ENCODE data around the gene ARHGAP30.

Gene ARHGAP30

DNA sequence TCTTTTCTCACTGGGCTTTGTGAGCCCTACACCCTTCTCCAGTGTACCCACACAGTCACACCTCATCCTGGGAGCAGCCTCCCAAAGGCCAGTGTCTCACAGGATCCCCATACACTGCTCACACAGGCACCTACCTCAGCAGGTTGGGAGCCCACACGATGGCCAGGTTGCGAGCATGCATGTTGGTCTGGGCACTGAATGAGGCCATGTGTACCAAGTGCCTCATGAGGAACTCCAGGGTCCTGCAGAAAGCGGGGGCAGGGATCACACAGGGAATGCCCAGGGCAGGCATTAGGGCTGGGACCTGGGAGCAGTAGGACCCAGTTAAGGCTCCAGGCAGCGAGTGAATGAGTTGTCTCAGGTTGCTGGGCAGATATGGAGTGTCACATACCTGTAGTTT, 15.5 kb downstream of the ARHGAP30 start:
- Histone ChIP-seq H3K27ac (ENCODE audit: insufficient read depth, low read length, poor library complexity, severe bottlenecking) (no peak overlapping the region), H3K36me3 (ENCODE audit: control insufficient read depth, insufficient read depth, low read length) (peaks cover 79% of the 10 kb centered on the region), H3K4me1 (ENCODE audit: control insufficient read depth, insufficient read depth, low read length, poor library complexity, severe bottlenecking) (no peaks in the 10 kb centered on the region), H3K9me3 (ENCODE audit: control insufficient read depth, low read length) (no peaks in the 10 kb centered on the region), H3K4me3 (ENCODE audit: insufficient read depth, low read depth, low read length, poor library complexity, severe bottlenecking) (no peak overlapping the region), H3K27me3 (replicated peaks; ENCODE audit: control insufficient read depth, insufficient read depth, low read length, poor library complexity, severe bottlenecking) (no peaks in the 10 kb centered on the region)
- DNase-seq = no peak

DNA sequence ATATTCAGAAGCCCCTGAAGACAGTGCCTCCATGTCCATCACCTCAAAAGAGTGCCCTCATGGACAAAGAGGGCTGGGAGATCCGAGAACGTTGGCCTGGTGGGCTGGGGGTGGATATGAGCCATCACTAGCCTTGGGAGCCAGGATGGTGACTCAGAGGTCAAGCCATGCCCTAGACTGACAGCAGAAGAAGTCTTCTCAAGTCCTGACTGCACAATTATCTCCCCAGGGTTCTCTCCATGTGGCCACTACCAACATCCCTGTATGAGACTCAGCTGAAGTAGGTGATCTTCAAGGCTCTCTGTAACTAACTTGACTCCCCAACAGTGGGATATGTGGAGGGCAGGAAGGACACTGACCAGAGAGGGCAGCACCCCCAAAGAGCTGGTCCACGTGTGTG, 16.8 kb downstream of the ARHGAP30 start:
- peaks cover 89% of the 10 kb centered on the region for H3K36me3 ChIP-seq (ENCODE audit: control insufficient read depth, insufficient read depth, low read length)
- H3K27ac ChIP-seq (ENCODE audit: insufficient read depth, low read length, poor library complexity, severe bottlenecking) = no peak overlapping the region
- H3K9me3 ChIP-seq (ENCODE audit: control insufficient read depth, low read length) = no peaks in the 10 kb centered on the region
- no peaks in the 10 kb centered on the region for H3K27me3 ChIP-seq (replicated peaks; ENCODE audit: control insufficient read depth, insufficient read depth, low read length, poor library complexity, severe bottlenecking)
- no peaks in the 10 kb centered on the region for H3K4me1 ChIP-seq (ENCODE audit: control insufficient read depth, insufficient read depth, low read length, poor library complexity, severe bottlenecking)
- no peak for DNase-seq
- no peak overlapping the region for H3K4me3 ChIP-seq (ENCODE audit: insufficient read depth, low read depth, low read length, poor library complexity, severe bottlenecking)

DNA sequence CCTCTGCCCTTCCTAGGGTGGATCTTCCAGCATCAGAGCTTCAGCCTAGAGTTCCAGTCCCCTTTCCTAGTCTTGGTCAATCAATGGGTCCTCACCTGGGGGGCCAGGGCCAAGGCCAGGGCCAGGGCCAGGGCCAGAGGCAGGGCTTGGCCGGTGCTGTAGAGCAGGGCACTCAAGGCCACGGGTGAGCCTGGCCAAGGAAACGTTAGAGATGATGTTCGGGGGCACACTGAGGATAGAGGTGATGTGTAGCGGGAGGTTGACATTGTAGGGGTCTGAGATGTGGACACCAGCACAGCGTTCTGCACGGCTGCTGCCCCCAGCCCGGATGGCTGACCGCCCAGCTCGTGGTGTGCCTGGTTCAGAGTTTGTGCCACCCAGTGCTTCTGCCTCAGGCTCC, 18.5 kb downstream of the ARHGAP30 start:
- DNase-seq = no peak
- peak overlapping the region; percentile 49 for H3K27ac ChIP-seq (ENCODE audit: insufficient read depth, low read length, poor library complexity, severe bottlenecking)
- H3K9me3 ChIP-seq (ENCODE audit: control insufficient read depth, low read length) = no peaks in the 10 kb centered on the region
- peaks cover 4% of the 10 kb centered on the region for H3K4me1 ChIP-seq (ENCODE audit: control insufficient read depth, insufficient read depth, low read length, poor library complexity, severe bottlenecking)
- no peak overlapping the region for H3K4me3 ChIP-seq (ENCODE audit: insufficient read depth, low read depth, low read length, poor library complexity, severe bottlenecking)
- H3K36me3 ChIP-seq (ENCODE audit: control insufficient read depth, insufficient read depth, low read length) = peaks cover 81% of the 10 kb centered on the region
- H3K27me3 ChIP-seq (replicated peaks; ENCODE audit: control insufficient read depth, insufficient read depth, low read length, poor library complexity, severe bottlenecking) = no peaks in the 10 kb centered on the region

DNA sequence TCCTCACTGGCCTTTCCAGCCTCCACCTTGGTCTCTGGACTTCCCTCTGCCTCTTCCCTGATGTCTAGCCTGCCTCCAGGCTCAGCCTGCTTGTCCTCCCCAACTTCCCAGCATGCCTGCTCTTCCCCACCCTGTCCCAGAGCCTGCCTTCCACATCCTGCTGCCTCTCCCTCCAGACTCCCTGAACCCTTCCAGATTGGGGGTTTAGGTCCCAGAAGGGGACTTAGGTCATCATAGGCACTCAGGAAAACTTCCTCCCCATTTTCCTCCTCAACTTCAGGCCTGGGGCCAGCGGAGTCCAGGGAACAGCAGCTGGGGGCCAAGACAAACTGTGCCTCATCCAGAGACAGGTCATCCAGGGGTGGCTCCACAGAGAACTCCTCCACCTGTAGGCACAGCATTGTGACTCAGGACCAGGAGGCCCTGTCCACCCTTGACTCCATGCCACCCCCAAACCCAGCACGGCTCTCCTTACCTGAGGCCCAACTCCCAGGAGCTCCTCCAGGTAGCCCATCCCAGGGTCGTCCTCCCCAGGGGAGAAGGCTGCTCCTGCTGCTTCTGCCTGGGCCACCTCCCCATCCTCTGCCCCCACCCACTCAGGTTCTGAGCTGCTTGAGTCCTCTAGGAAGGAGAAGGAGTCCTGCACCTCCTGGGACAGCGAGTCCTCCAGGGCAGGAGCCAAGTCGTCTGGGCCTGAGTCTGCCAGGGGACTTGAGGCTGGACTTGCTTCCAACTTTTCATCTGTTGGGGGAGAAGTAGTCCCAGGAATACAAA, 20.6 kb downstream of the ARHGAP30 start:
- no peak overlapping the region for H3K4me3 ChIP-seq (ENCODE audit: insufficient read depth, low read depth, low read length, poor library complexity, severe bottlenecking)
- H3K27me3 ChIP-seq (replicated peaks; ENCODE audit: control insufficient read depth, insufficient read depth, low read length, poor library complexity, severe bottlenecking) = no peaks in the 10 kb centered on the region
- peak overlapping the region; percentile 11 for H3K27ac ChIP-seq (ENCODE audit: insufficient read depth, low read length, poor library complexity, severe bottlenecking)
- no peak for DNase-seq
- peaks cover 5% of the 10 kb centered on the region for H3K4me1 ChIP-seq (ENCODE audit: control insufficient read depth, insufficient read depth, low read length, poor library complexity, severe bottlenecking)
- peaks cover 64% of the 10 kb centered on the region for H3K36me3 ChIP-seq (ENCODE audit: control insufficient read depth, insufficient read depth, low read length)
- H3K9me3 ChIP-seq (ENCODE audit: control insufficient read depth, low read length) = no peaks in the 10 kb centered on the region

DNA sequence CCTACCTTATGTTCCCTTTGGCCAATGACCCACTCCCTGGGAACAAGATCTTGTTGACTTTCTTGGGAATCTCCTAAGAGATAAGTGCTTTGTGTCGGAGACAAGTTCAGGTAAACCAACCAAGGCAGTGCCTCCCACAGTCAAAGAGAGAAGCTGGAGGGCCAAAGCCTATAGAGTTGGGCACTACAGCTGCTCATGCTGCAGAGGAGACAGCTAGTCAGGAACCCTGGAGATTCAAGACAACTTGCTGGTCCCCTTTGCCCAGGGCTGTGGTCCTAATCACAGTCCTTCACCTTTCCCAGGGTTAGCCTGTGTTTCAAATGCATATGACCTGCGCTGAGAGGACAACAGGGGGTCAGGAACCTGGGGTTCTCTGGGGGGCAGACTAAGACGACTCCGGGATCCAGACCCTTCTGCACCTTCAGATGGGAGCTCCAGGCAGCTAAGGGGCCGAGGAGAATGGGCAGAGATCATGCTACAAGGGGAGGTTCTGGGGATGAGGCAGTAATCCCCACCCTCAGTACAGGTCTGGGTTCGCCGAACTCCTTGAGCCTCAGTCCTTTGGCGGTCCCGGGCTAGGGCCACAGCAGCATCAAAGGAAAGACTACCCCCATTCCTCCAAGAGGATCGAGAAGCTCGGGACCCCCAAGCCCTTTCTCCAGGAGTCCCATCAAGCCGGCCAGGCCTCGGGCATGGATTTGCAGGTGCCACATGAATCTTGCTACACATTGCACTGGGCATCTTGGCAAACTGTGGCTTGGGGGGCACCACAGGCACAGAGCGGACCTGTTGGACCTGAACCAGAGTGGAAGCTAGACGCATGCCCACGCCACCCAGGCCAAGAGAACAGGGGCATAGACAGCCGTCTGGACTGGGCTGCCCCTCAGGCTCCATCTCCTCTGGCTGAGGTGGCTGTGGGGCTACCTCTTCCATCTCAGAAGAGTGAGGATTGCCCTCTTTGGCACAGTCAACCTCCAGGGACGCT, 22.0 kb downstream of the ARHGAP30 start:
- no peak for DNase-seq

DNA sequence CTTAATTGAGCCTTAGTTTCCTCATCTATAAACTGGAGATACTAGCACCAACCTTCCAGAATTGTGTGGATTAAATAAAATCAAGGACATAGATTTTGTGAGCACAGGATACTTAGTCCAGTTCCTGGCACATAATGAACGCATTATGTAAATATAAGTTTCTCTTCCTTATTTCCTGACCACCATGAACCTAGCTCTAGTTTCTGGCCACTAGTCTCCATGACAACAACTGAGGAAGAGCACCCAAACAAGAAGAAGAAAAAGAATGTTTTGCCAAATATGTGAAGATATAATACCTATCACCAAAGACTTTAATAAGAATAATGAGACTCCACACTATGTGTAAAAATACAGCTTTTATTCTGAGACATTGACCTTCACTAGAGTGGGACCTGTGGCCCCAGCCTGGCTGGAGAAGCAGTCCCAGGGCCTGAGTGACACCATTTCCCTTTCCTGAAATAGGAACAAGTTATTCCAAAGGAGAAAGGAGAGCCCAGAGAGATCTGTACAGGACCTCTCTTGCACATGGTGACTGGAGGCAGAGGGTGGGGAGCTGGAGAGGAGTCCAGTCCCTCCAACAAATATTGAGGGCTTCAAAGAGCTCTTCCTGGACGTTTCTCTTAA, 23.0 kb downstream of the ARHGAP30 start:
- peak overlapping the region; percentile 94 for H3K27ac ChIP-seq (ENCODE audit: insufficient read depth, low read length, poor library complexity, severe bottlenecking)
- no peaks in the 10 kb centered on the region for H3K9me3 ChIP-seq (ENCODE audit: control insufficient read depth, low read length)
- peak overlapping the region; percentile 98 for H3K4me3 ChIP-seq (ENCODE audit: insufficient read depth, low read depth, low read length, poor library complexity, severe bottlenecking)
- no peak for DNase-seq
- peaks cover 56% of the 10 kb centered on the region for H3K36me3 ChIP-seq (ENCODE audit: control insufficient read depth, insufficient read depth, low read length)
- peaks cover 5% of the 10 kb centered on the region for H3K4me1 ChIP-seq (ENCODE audit: control insufficient read depth, insufficient read depth, low read length, poor library complexity, severe bottlenecking)
- no peaks in the 10 kb centered on the region for H3K27me3 ChIP-seq (replicated peaks; ENCODE audit: control insufficient read depth, insufficient read depth, low read length, poor library complexity, severe bottlenecking)

More for the DNA sequence above, 22.0 kb downstream of the ARHGAP30 start:
- Histone ChIP-seq H3K27me3 (replicated peaks; ENCODE audit: control insufficient read depth, insufficient read depth, low read length, poor library complexity, severe bottlenecking) (no peaks in the 10 kb centered on the region), H3K9me3 (ENCODE audit: control insufficient read depth, low read length) (no peaks in the 10 kb centered on the region), H3K4me3 (ENCODE audit: insufficient read depth, low read depth, low read length, poor library complexity, severe bottlenecking) (no peak overlapping the region), H3K27ac (ENCODE audit: insufficient read depth, low read length, poor library complexity, severe bottlenecking) (peak overlapping the region; percentile 94), H3K36me3 (ENCODE audit: control insufficient read depth, insufficient read depth, low read length) (peaks cover 55% of the 10 kb centered on the region), H3K4me1 (ENCODE audit: control insufficient read depth, insufficient read depth, low read length, poor library complexity, severe bottlenecking) (peaks cover 5% of the 10 kb centered on the region)

DNA sequence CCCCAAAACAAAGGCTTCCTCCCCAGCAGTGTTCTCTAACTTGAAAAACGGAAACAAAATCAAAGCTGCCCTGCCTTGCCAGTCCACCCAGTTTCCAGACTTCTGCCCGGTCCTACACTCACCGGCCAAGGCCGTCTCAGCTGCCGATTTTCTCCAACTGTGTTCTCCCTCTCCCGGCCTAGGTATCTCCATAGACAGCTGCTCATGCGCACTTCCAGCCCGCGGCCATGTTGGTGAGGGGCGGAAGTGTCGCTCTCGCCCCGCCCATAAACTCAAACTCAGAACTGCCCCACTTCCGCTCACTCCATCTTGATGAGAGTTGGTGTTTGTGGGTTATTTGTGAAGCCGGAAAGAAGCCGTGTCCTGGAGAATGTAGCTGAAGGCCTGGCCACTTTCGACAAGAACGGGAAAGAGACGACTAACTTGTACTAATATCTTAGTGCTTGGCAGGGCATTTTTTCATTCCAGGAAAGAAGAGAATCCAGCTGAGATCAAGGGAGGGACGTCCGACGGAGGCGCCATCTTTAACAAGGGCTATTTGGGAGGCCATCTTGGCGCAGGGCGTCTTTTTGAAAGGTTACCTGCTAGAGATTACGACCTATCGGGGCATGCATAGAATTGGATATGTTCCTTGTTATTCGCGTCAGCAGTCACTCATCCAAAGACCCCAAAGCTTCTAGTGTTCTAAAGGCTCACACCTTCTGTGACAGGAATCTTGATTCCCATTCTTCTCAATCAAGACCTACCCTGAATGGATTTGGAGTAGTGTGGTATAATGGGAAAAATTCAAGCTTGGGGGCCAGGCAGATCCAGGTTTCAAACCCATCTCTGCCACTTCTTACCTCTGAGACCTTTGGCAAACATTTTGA, 23.7 kb downstream of the ARHGAP30 start, which contains the start of gene USF1:
Gene USF1 (minus strand): TSS at position 242 of the 869 bp plus-strand sequence. CDS start 2,702 bp downstream, outside the sequence.
- Histone ChIP-seq H3K27ac (ENCODE audit: insufficient read depth, low read length, poor library complexity, severe bottlenecking) (peak within 1 kb of the TSS; percentile 94), H3K36me3 (ENCODE audit: control insufficient read depth, insufficient read depth, low read length) (peaks cover 55% of the 10 kb centered on the region), H3K9me3 (ENCODE audit: control insufficient read depth, low read length) (no peaks in the 10 kb centered on the region), H3K4me1 (ENCODE audit: control insufficient read depth, insufficient read depth, low read length, poor library complexity, severe bottlenecking) (peaks cover 8% of the 10 kb centered on the region), H3K4me3 (ENCODE audit: insufficient read depth, low read depth, low read length, poor library complexity, severe bottlenecking) (peak within 1 kb of the TSS; percentile 98), H3K27me3 (replicated peaks; ENCODE audit: control insufficient read depth, insufficient read depth, low read length, poor library complexity, severe bottlenecking) (no peaks in the 10 kb centered on the region)
- DNase-seq = peak; percentile 84 to 90 (median 89)

DNA sequence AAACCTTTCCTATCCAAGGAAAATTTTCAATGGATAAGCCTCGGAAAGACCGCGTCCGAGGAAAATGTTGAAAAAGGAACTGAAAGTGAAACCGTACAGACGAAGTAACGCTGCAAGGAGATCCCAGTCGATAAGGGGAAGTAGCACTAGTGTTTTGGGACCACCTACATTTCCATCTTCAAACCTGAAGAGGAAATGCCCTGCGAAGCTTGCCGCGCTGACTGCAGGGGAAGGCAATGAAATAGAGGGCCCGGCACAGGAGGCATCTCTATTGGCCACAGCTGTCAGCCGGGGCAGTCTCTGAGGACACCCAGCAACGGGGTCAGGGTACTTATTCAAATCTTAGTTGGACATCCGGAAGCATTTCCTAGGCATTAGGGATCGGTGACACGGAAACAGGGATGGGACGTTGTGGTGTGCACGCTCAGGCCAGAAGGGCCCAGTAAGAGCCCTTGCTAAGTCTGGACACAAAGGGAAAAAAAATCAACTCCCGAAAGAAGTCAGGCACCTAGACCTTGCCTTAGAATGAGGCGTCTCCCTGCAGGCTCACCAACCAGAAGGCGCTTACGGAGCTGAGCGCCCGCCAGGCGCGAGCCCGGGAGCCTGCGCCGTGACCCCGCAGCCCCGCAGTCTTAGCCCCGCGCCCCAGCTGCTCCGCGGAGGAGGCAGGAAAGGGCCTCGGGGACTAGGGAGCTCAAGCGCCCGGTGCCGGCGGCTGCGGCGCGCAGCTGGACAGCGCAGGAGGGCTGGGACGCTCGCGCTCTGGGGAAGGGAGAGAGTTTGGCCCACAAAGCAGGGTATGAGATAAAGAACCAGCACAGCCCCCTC, 24.6 kb downstream of the ARHGAP30 start:
- peak overlapping the region; percentile 94 for H3K27ac ChIP-seq (ENCODE audit: insufficient read depth, low read length, poor library complexity, severe bottlenecking)
- peaks cover 8% of the 10 kb centered on the region for H3K4me1 ChIP-seq (ENCODE audit: control insufficient read depth, insufficient read depth, low read length, poor library complexity, severe bottlenecking)
- peaks cover 56% of the 10 kb centered on the region for H3K36me3 ChIP-seq (ENCODE audit: control insufficient read depth, insufficient read depth, low read length)
- peak; percentile 26 to 46 (median 33) for DNase-seq
- H3K9me3 ChIP-seq (ENCODE audit: control insufficient read depth, low read length) = no peaks in the 10 kb centered on the region
- no peaks in the 10 kb centered on the region for H3K27me3 ChIP-seq (replicated peaks; ENCODE audit: control insufficient read depth, insufficient read depth, low read length, poor library complexity, severe bottlenecking)
- peak overlapping the region; percentile 98 for H3K4me3 ChIP-seq (ENCODE audit: insufficient read depth, low read depth, low read length, poor library complexity, severe bottlenecking)
